ENCODE measurements around the gene ACIN1.

Gene ACIN1

DNA sequence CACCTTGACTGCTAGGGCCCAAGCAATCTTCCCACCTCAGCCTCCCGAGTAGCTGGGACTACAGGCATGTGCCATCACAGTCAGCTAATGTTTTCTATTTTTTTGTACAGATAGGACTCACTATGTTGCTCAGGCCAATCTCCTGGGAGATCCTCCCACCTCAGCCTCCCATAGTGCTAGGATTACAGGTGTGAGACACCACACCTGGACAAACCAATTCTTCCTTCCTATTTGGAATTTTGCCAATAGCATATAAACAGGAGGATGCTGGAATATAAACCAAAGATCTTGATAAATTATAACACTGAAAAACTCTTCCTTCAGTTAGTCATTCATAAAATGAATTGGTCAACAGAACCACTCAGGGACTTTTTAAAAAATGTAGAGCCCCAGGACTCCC, 8.4 kb downstream of the ACIN1 start:
- Histone ChIP-seq H3K14ac (ENCODE audit: low read length in 2 of 2) (no peak overlapping the region), H3K9ac (ENCODE audit: low read length) (peak overlapping the region; percentile 50), H3K18ac (ENCODE audit: low read depth in 1 of 2, low read length in 2 of 2) (no peak overlapping the region), H3K4me2 (ENCODE audit: low read length, poor library complexity, severe bottlenecking) (no peak overlapping the region), H4K8ac (ENCODE audit: low read length) (no peak overlapping the region), H2BK5ac (ENCODE audit: low read depth, low read length, poor library complexity, severe bottlenecking) (no peak overlapping the region), H2BK15ac (ENCODE audit: low read depth, poor library complexity, severe bottlenecking) (no peak overlapping the region), H3K79me1 (replicated peaks; ENCODE audit: low read length, poor library complexity, severe bottlenecking) (peaks cover 6% of the 10 kb centered on the region), H2BK12ac (ENCODE audit: low read length in 2 of 2) (no peak overlapping the region), H3K27ac (ENCODE audit: low read length, poor library complexity, severe bottlenecking) (no peak overlapping the region), H4K91ac (ENCODE audit: low read length) (no peak overlapping the region), H3K27me3 (ENCODE audit: control insufficient read depth in 1 of 2, insufficient read depth in 1 of 2, low read length in 2 of 2) (no peaks in the 10 kb centered on the region), H3K4me1 (ENCODE audit: control insufficient read depth, insufficient read depth, low read depth, low read length) (peaks cover 2% of the 10 kb centered on the region), H2BK120ac (ENCODE audit: low read depth, low read length) (no peak overlapping the region), H2AK5ac (ENCODE audit: low read length, severe bottlenecking) (no peak overlapping the region), H3K9me3 (ENCODE audit: control insufficient read depth, low read length) (no peaks in the 10 kb centered on the region), H3K36me3 (ENCODE audit: control insufficient read depth in 1 of 2, insufficient read depth in 2 of 2, low read depth in 1 of 2, low read length in 2 of 2) (peaks cover 31 to 91% of the 10 kb centered on the region in 2 experiments), H3K4me3 (ENCODE audit: insufficient read depth in 1 of 2, low read depth in 1 of 2, low read length in 2 of 2) (no peak overlapping the region), H3K23ac (ENCODE audit: low read length in 2 of 2) (no peak overlapping the region), H2AFZ (ENCODE audit: low read depth, low read length) (no peak overlapping the region), H3K4ac (ENCODE audit: low read depth in 1 of 2, low read length in 2 of 2) (no peak overlapping the region)
- WGBS: 100% methylated on average over 1 of the region's 1 CpG
- DNase-seq: no peak

GRCh38 chr14:23085458-23085857, 9.5 kb downstream of the ACIN1 start:
- Histone ChIP-seq H3K23ac (ENCODE audit: low read length in 2 of 2) (no peak overlapping the region), H2AFZ (ENCODE audit: low read depth, low read length) (no peak overlapping the region), H3K4me3 (ENCODE audit: insufficient read depth in 1 of 2, low read depth in 1 of 2, low read length in 2 of 2) (no peak overlapping the region), H3K79me1 (replicated peaks; ENCODE audit: low read length, poor library complexity, severe bottlenecking) (peaks cover 6% of the 10 kb centered on the region), H3K4ac (ENCODE audit: low read depth in 1 of 2, low read length in 2 of 2) (no peak overlapping the region), H3K27me3 (ENCODE audit: control insufficient read depth in 1 of 2, insufficient read depth in 1 of 2, low read length in 2 of 2) (no peaks in the 10 kb centered on the region), H3K9me3 (ENCODE audit: control insufficient read depth, low read length) (no peaks in the 10 kb centered on the region), H2BK5ac (ENCODE audit: low read depth, low read length, poor library complexity, severe bottlenecking) (no peak overlapping the region), H2BK12ac (ENCODE audit: low read length in 2 of 2) (no peak overlapping the region), H2BK15ac (ENCODE audit: low read depth, poor library complexity, severe bottlenecking) (no peak overlapping the region), H4K8ac (ENCODE audit: low read length) (no peak overlapping the region), H2BK120ac (ENCODE audit: low read depth, low read length) (no peak overlapping the region), H3K9ac (ENCODE audit: low read length) (peak overlapping the region; percentile 55), H3K36me3 (ENCODE audit: control insufficient read depth in 1 of 2, insufficient read depth in 2 of 2, low read depth in 1 of 2, low read length in 2 of 2) (peaks cover 29 to 94% of the 10 kb centered on the region in 2 experiments), H4K91ac (ENCODE audit: low read length) (no peak overlapping the region), H3K4me1 (ENCODE audit: control insufficient read depth, insufficient read depth, low read depth, low read length) (peaks cover 2% of the 10 kb centered on the region), H3K14ac (ENCODE audit: low read length in 2 of 2) (no peak overlapping the region), H3K4me2 (ENCODE audit: low read length, poor library complexity, severe bottlenecking) (no peak overlapping the region), H3K27ac (ENCODE audit: low read length, poor library complexity, severe bottlenecking) (no peak overlapping the region), H2AK5ac (ENCODE audit: low read length, severe bottlenecking) (no peak overlapping the region), H3K18ac (ENCODE audit: low read depth in 1 of 2, low read length in 2 of 2) (no peak overlapping the region)
- WGBS: 96% methylated on average over 3 of the region's 3 CpGs
- DNase-seq: no peak

GRCh38 chr14:23080474-23080873, 14.5 kb downstream of the ACIN1 start:
- Histone ChIP-seq H3K9ac (ENCODE audit: low read length) (peak overlapping the region; percentile 87), H3K23ac (ENCODE audit: low read length in 2 of 2) (no peak overlapping the region), H3K4me3 (ENCODE audit: insufficient read depth in 1 of 2, low read depth in 1 of 2, low read length in 2 of 2) (no peak overlapping the region), H2BK15ac (ENCODE audit: low read depth, poor library complexity, severe bottlenecking) (no peak overlapping the region), H3K27ac (ENCODE audit: low read length, poor library complexity, severe bottlenecking) (no peak overlapping the region), H2AK5ac (ENCODE audit: low read length, severe bottlenecking) (no peak overlapping the region), H3K4me2 (ENCODE audit: low read length, poor library complexity, severe bottlenecking) (no peak overlapping the region), H3K9me3 (ENCODE audit: control insufficient read depth, low read length) (no peaks in the 10 kb centered on the region), H3K14ac (ENCODE audit: low read length in 2 of 2) (no peak overlapping the region), H3K4me1 (ENCODE audit: control insufficient read depth, insufficient read depth, low read depth, low read length) (peaks cover 9% of the 10 kb centered on the region), H2AFZ (ENCODE audit: low read depth, low read length) (no peak overlapping the region), H2BK5ac (ENCODE audit: low read depth, low read length, poor library complexity, severe bottlenecking) (no peak overlapping the region), H2BK120ac (ENCODE audit: low read depth, low read length) (no peak overlapping the region), H3K18ac (ENCODE audit: low read depth in 1 of 2, low read length in 2 of 2) (no peak overlapping the region), H2BK12ac (ENCODE audit: low read length in 2 of 2) (no peak overlapping the region), H4K91ac (ENCODE audit: low read length) (no peak overlapping the region), H3K79me1 (replicated peaks; ENCODE audit: low read length, poor library complexity, severe bottlenecking) (peaks cover 11% of the 10 kb centered on the region), H3K4ac (ENCODE audit: low read depth in 1 of 2, low read length in 2 of 2) (no peak overlapping the region), H3K36me3 (ENCODE audit: control insufficient read depth in 1 of 2, insufficient read depth in 2 of 2, low read depth in 1 of 2, low read length in 2 of 2) (peaks cover 38 to 90% of the 10 kb centered on the region in 2 experiments), H4K8ac (ENCODE audit: low read length) (no peak overlapping the region), H3K27me3 (ENCODE audit: control insufficient read depth in 1 of 2, insufficient read depth in 1 of 2, low read length in 2 of 2) (no peaks in the 10 kb centered on the region)
- no peak for DNase-seq
- WGBS: 100% methylated on average over 1 of the region's 1 CpG

- 81% methylated on average over 2 of the region's 2 CpGs for WGBS
- Histone ChIP-seq H2BK12ac (ENCODE audit: low read length in 2 of 2) (peak overlapping the region; percentile 31 to 57), H3K18ac (ENCODE audit: low read depth in 1 of 2, low read length in 2 of 2) (peak overlapping the region in 1 of 2 experiments; percentile 34), H4K8ac (ENCODE audit: low read length) (no peak overlapping the region), H3K9me3 (ENCODE audit: control insufficient read depth, low read length) (no peaks in the 10 kb centered on the region), H3K79me1 (replicated peaks; ENCODE audit: low read length, poor library complexity, severe bottlenecking) (peaks cover 11% of the 10 kb centered on the region), H3K4me1 (ENCODE audit: control insufficient read depth, insufficient read depth, low read depth, low read length) (peaks cover 9% of the 10 kb centered on the region), H3K4me2 (ENCODE audit: low read length, poor library complexity, severe bottlenecking) (no peak overlapping the region), H3K4me3 (ENCODE audit: insufficient read depth in 1 of 2, low read depth in 1 of 2, low read length in 2 of 2) (peak overlapping the region in 1 of 2 experiments; percentile 46), H3K27me3 (ENCODE audit: control insufficient read depth in 1 of 2, insufficient read depth in 1 of 2, low read length in 2 of 2) (no peaks in the 10 kb centered on the region), H2AFZ (ENCODE audit: low read depth, low read length) (no peak overlapping the region), H2BK5ac (ENCODE audit: low read depth, low read length, poor library complexity, severe bottlenecking) (no peak overlapping the region), H3K9ac (ENCODE audit: low read length) (peak overlapping the region; percentile 87), H2AK5ac (ENCODE audit: low read length, severe bottlenecking) (no peak overlapping the region), H3K14ac (ENCODE audit: low read length in 2 of 2) (no peak overlapping the region), H4K91ac (ENCODE audit: low read length) (no peak overlapping the region), H3K4ac (ENCODE audit: low read depth in 1 of 2, low read length in 2 of 2) (peak overlapping the region in 1 of 2 experiments; percentile 39), H3K27ac (ENCODE audit: low read length, poor library complexity, severe bottlenecking) (peak overlapping the region; percentile 83), H2BK15ac (ENCODE audit: low read depth, poor library complexity, severe bottlenecking) (no peak overlapping the region), H3K23ac (ENCODE audit: low read length in 2 of 2) (no peak overlapping the region), H3K36me3 (ENCODE audit: control insufficient read depth in 1 of 2, insufficient read depth in 2 of 2, low read depth in 1 of 2, low read length in 2 of 2) (peaks cover 34 to 95% of the 10 kb centered on the region in 2 experiments), H2BK120ac (ENCODE audit: low read depth, low read length) (no peak overlapping the region)
- no peak for DNase-seq
Observed at GRCh38 chr14:23079716-23080115, 15.2 kb downstream of the ACIN1 start.
